Colon (tissue), 2 donors: ENCODE measurements around the gene NR3C2.

Experiments used
- FAIRE-seq: peaks from 2 replicates; lab custom pipeline; 2012; peaks lifted over from hg19 to GRCh38; lab: Jason Lieb, UNC
- donor health status: control.
- donor health status: control.

Gene NR3C2

DNA sequence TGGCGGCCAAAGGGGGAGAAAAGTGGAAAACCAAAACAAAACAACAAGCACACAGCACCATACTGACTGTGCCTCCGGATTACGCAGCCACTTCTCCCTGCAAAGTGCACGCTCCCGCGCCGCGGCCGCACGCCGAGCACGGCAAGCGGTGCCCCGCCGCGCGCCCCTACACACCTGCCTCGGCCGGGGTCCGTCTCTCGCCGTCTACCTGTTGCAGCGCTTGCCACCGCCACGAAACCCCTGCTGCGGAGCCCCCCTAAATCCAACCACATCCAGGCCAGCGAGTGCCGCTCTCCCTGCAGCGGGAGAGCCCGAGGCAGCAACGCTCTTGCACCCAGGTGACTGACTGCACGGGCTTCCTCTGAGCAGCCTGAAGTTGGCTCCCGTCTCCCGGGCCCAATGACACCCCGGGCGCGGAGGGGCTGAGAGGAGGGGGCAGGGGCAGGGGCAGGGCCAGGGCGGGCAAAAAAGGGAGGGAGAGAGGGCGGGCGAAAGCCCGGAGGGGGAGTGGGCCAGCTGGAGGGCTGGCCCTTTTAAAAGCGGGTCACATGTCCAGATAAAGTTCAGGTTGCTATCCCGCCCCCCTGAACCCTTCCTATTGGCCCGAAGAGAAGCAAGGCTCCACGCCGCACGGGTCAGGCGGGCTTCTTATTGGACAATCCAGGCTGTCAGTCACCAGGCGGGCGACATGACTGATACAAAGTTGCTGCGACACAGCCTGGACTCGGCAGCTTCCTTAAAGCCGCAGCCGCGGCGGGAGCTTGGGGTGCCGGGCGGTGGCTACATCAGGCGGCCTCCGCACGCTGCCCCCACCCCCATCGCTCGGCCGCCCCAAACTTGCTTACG is at the start of gene NR3C2:
Gene NR3C2 (minus strand): TSS at position 429 of the 846 bp plus-strand sequence.
- peak; percentile 33 for FAIRE-seq

DNA sequence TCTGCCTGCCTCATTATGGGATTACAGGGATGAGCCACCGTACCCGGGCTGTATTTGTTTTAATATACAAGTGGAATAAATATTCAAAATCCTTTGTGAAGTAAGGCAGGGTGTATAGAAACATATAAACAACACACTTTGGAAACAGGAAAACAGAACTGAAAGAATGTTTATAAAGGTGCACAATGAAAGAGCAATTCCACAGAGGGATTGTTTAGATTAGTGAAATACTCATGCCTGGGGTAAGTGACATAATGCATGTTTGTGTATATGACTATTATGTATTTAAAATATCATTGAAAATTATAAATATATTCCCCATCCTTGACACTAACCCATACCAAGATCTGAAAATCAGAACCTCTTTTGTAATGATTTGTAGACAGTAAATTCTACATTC is 45.0 kb upstream of the NR3C2 start:
- no peak for FAIRE-seq

DNA sequence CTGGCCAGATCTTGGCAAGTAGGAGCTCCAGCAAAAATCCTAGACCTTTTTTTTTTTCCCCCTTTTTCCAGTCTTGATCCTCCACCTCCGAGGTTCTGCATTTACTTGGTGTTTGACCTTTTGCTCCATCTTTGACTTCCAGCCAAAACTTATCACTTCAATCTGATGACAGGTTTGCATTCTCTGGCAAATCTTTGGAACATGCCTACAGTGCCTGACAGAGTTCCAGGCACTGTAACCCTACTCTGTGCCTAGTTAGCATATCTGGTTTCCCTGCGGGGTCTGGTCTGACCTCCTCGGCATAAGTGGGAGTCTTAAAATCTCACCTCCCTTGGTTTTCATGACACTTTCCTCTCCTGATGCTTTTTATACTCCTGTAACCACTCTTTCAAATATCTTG is 39.4 kb upstream of the NR3C2 start:
- no peak for FAIRE-seq

DNA sequence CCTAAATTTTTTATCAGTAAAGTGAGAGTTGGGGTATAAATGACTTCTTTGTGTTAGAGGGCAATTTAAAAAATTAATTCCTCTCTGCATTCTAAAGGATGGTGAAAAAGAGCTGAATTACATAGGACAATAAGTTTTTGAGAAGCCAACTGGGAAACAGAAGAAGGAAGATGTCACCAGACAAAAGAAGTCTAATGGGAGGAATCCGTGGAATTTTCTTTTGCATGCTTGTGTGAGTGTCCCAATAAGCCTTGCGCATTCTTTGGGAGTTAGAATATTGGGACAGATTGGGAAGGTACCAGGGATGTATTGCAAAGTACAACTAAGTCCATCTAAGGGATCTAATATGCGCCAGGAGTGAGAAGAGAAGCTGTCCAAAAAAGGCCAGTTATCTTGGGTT is 35.1 kb upstream of the NR3C2 start:
- no peak for FAIRE-seq

DNA sequence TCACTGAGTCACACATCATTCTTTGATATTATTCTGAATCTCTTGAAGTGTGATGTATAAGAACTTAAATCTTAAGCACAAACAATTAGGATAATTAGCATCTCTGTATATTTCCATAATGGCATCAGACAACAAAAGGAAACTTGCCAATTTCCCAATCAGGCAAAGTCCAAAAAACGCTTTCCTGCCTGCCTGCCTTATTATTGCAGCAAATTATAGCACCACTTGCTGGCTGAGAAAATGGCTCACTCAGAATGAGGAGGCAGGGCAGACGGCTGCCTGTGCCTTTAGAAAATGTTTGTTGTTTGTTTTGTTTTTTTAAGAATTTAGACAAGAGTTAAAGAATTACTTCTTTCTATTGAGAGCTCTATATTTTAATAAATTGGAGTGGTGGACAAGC is 27.7 kb upstream of the NR3C2 start:
- FAIRE-seq: no peak

DNA sequence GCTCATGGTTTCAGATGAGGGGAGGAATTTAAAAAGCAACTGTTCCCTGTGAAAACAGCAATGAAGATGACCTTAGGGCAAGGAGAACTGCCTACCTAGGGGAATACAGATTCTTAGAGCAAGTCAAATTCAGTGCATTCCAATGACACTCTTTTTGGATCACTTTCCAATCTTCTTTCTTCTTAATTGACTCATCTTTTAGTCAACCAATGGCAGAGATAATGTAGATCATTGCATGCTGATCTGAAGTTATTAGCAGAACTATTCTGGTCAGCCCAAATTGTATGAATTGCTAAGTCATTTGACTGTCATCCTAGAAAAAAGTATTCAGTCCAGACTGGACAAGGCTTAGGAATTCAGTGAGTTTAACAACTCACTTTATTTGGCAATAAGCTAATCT is 12.6 kb upstream of the NR3C2 start:
- no peak for FAIRE-seq

DNA sequence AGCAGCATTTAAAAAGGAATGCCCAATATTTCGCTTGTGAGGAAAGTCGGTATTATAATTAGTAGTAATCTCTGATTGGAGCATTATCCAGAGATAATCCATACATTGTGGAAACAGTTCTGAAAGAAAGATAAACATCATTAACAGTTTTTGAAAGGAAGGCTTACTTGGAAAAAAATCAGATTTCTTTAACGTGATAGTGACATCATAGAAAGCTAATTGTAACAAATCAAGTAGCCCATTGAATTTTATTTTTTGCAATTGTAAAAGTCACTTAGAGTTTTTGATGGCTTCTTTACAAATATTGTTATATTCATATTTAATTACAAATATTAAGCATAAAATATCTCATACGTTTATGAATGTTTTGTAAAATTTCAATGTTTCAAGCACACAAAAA is 11.6 kb upstream of the NR3C2 start:
- FAIRE-seq: no peak

DNA sequence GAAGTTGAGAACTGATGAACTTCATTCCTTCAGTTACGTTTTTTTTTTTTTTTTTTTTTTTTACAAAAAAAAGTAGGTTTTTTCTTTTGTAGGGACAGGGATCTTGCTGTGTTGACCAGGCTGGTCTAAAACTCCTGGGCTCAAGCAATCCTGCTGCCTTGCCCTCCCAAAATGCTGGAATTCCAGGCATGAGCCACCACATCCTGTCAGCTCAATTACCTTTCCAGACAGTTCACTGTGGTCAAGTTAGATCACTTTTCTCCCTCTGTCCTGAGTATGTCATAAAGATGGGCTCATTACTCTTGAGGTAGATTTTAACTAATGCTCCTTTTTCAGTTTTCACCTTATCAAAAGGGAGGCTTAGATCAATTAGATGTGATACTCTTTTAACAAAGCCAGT is 10.8 kb upstream of the NR3C2 start:
- no peak for FAIRE-seq

DNA sequence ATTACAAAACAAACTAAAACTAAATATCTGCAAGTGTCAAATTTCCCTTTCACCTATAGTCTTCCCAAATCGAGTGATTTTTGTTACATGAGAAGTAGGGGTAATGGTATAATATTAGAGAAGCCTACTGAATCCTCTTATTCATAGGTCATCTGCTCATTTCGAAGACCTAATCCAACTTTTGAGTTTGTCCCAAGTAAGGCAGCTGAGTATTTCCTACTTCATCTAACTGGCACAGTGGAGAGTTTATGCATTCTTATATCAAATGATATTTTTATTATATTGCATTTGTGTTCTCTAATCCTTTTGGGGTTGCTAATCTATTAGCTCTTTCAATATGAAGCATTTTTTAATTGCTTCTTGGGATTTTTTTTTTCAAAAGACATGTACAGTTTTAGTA is 7.7 kb upstream of the NR3C2 start:
- no peak for FAIRE-seq

DNA sequence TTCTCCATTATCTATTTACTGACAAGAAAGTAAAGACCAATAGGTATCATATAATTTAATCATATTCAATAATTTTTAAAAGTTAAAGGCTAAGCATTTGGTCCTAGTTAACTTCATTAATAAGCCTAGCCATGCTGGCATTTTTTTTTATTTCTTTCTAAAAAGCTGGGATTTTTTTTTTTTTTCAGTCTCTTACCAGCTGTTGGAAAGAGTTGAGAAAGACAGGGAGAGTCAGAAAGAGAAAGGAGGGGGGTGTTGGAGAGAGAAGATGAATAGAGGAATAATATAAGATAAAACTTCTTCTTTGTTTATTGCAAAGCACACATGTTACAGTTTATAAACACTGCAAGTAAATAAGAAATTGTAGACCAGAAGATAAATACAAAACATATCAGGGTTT is 5.9 kb upstream of the NR3C2 start:
- no peak for FAIRE-seq

DNA sequence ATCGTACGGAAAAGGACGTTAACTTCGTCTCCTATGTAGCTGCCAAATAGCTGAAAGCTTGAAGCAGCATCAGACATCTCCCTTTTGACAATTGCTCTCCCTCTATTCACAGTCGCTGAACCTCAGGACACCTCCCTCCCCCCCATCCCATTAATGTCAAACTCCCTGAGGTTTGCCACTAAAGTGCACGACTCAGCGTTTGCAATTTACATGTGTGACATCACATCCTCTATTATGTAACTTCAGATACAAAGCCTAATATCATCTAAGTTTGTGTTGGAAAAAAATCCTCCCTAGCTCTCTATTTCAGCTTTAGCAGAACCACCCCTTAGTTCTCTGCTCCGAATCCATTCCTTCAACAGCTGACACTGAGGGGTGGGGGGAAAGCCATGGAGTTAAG is 5.5 kb upstream of the NR3C2 start:
- FAIRE-seq: no peak

DNA sequence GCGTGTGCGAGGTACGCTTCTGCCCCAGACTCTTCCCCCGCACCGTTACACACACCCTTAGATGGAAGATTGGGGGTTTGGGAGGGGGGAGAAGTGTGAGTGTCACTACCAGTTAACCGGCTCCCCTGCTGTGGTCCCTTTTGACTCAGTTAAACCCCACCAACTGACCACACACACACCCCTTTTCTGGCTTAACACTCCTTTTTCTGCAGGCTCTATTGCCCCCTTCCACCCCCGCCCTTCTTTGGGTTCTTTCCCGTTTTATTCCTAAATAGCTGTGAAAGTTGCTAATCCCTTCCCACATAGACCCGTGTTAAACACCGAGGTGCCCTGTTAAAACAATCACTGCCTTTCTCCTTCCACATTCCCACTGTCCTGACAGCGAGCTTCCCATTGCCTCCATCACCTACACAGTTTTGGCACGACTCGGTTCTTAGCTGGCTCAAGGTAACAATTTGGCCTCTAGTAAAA is 3.7 kb upstream of the NR3C2 start:
- FAIRE-seq: no peak

DNA sequence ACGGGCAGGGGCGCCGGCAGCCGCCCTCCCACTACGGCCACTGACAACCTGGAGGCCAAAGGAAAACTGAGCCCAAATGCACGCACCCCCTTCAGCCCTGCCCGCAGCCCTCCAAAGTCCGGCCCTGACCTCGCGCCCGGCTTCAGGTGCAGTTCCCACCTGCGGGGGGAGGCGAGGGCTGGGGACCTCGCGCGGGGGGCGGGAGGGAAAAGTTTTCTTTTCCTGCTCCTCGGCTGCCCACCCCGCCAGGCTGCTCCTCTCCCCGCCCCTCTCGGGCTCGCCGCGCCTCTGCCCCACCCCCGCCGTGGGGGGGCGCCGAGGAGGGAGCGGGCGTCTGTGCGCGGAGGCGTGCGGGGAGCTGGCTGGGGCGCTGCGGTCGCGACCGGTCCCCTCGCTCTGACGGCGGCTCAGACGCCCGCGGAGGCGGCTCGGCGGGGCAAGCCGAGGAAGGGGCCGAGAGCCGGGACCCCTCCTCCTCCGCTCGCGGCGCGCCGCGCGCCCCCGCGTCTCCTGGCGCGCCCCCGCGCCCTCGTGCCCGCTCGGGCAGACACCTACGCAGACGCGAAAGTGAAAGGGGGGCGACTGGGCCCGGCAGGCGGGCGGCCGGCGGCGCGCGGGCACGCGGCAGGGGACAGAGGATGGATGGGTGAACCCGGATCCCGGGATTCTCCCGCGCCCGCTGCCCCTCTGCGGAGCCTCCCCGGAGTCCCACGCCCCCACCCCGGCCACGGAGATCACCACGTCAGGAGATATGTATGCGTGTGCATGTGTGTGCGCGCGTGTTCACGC is 3.1 kb upstream of the NR3C2 start:
- FAIRE-seq: no peak

DNA sequence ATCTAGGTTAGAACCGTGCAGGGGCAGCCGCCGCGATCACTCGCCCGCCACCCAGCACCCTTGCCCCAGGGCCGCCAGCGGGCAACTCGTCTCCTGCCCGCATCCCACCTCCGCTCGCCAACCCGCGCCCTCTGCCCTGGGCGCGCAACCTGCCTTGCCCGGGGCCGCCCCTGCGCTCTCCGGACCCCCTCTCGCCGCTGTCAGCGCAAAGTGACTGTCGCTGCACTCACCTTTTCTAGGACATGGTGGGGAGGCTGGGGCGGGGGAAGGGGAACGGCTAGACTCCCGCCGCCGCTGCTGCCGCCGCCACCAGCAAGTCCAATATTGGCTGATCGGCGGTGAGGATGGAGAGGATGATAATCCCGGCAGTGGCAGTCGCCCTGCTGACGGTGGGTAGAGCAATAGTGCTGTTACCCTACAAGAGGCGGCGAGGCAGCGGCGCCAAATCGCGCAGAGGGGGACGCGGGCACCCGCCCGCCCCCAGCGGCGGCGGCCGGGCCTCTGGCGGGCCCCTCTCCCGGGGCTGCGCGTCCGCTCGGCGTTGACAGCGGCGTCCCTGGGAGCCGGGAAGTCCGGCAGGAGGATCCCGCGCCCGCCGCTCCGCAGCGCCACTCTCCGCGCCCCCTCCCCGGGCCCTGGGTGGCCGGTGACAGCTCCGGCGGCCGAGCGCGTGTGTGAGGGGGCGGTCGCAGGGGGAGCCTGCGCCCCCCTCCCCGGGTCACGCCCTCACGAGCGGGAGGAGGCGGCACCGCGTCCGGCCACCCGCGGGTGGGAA is 2.3 kb upstream of the NR3C2 start:
- no peak for FAIRE-seq

DNA sequence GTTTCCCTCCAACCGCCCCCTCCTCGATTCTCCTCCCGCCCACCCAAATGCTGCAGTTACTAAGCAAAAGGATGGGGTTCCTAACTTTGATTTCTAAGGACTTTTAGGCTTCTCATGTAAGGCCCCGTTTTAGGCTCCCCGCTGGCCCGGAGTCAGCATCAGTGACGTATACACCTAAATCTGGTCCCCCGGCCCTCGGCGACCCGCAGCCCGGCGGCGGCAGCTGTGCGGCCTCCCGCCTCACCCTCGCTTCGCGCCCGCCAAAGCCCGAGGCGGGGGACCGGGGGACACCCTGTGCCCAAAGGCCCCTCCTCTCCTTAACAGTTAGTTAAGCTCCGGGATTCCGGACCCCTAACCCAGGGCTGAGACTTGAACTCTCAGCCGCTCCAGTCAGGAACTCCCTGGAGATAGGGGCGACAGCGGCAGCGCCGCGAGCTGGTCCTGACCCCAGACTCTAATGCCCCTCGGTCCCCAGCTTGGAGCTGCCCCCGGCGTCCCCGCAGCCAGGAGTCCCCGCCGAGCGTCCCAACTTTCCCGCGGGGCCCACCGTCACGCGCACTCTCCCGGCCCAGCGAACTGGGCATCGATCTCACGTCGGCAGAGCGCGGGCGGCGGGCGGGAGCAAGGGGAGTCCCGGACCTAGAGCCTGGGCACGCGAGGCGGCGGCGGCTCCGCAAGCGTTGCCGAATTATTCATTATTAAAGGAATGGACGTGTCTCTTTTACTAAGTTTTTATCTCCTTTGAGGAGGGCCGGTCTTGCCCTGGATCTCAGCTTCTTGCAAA is 1.5 kb upstream of the NR3C2 start:
- FAIRE-seq: no peak

DNA sequence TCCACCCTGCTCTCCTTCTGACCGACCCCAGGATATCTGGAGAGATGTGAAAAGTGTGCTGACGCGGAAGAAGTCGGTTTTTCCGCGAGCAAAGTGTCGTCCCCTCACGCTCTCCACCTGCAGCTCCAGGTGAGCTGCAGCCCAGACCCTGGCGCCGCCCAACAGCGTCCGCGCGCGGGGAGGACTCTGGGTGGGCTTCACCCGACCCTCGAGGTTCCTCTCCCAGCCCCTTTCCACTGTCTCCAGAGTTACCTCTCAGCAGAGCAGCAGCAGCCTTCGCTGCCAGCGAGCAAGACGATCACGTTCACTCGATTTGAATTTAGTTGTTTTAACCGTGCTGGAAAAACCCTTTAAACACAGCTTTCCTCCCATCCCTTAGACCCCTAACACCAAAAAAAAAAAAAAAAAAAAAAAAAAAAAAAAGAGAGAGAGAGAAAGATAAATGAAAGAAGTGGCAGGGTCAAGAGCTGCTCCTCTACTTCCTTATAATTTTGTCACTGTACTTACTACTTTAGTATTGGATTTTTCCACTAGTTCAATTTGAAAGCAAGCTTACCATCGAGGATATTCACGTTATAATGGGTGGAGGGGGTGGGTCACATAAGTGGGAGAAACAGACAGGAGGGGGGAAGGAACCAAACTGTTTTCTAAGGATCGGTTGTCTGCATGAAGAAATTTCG is 758 bp upstream of the NR3C2 start:
- no peak for FAIRE-seq

DNA sequence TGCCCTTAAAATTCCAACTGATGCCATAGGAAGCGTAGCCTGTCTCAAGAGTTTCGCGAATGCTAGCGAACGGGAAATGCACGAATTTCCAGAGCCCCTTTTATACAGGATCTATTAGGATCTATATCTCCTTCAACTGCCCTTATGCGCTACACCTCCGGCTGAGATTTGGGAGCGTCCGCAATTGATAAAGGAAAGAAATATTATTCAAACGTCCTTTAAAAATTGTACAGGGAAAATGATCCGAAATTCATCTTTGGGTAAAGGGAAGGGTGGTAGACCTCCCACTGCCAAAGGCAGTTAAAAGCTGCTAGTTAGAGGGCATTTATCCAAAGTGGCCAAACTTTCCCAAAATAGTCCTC is 609 bp downstream of the NR3C2 start:
- FAIRE-seq: no peak

DNA sequence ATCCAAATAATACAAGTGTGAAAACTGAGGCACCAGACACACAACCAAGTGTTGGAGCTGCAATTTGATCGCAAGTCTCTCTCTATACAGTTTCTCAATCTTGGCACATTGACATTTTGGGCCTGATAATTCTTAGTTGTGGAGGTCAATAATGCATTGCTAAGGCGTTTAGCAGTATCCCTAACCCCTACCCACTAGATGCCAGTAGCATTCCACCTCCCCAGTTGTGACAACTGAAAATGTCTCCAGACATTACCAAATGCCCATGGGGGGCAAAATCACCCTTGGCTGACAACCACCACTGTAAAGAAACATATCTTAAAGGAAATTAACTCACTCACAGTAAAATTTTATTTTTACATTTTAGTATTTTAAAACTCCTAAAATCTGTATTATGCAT is 4.2 kb downstream of the NR3C2 start:
- no peak for FAIRE-seq

DNA sequence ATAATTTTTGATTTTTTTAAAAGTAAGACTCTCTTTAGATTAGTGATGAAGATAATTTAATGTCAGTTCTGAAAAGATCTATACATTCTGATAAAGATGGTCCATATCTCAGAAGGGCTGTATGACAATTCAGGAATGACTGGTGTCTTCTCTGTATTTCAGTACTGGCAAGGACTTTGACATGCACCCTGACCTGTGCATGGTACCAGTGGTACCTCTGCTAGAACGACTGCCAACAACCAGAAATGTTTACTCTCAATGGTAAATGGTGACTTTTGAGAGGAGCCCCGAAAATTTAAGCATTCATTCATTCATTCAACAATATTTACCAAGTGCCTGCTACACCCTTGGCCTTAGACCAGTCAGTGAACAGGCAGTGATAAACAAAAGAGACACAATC is 4.8 kb downstream of the NR3C2 start:
- peak; percentile 36 for FAIRE-seq

DNA sequence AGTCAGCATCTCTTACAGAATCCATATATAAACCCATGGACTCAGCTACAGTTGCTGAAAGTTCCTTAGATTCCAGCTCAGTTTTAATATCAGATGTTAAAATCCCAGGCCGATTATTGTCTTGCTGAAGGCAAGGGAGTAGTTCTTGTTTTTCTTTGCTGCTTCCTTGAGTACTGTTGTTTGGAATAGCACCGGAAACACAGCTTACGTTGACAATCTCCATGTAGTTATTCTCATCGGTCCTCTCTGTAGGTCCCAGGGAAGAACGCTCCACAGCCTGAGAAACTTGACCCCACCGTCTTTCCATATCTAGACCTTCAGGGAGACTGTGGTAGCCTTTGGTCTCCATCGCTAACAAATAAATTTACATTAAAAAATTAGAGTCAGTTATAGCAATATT is 5.7 kb downstream of the NR3C2 start:
- FAIRE-seq: no peak

DNA sequence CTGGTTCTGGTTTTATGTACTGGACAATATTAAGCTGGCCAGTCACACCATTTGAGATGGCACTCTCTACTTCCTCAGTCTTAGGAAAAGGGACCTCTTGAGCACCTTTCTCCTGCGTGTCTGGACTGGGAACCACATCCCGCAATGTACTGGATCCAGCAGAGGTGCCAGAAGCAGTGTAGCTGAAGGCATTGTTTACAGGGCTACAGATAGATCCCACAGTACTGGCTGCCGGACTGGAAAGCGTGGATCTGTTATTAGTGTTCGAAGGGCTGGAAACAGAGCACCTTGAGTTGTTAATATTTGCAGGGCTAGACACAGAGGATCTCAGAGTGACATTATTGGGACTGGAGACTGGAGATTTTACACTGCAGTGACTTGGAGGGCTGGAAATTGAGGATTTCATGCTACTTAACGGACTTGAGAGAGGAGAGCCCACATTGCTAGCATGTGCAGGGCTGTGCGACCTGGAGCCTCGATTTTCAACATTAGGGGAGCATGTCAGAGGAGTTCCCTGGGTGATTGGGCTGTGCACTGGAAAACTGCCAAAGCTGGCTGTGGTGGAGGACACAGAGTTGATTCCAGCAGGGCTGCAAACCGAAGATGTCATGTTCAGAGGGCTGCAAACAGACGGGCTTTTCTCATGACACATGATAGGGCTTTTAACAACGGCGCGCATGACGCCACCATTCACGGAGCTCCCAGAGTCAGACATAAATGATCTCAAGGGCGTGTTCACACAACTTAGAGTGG is 6.4 kb downstream of the NR3C2 start:
- no peak for FAIRE-seq
